ENCODE results near the gene CHCHD6. TPM values are rescaled to one million over a fixed set of nuclear protein-coding genes. Genes with fewer than 3 reads are reported as not detected.

CHCHD6 gene
- total and polyA plus RNA-seq, 4 donors = 12.1 to 22.6 (median 17.5) TPM

- peaks cover 0 to 1% (median 0%) of the 10 kb centered on the region in 4 donors for H3K36me3 ChIP-seq (ENCODE audit: control insufficient read depth in 4 of 4, insufficient read depth in 4 of 4, low read length in 4 of 4)
- no peak overlapping the region for H3K4me3 ChIP-seq
- no peak overlapping the region for H3K9ac ChIP-seq (ENCODE audit: insufficient read depth in 1 of 2, low read length in 2 of 2)
- DNase-seq (no peak), ATAC-seq (ENCODE audit: insufficient read depth, low FRiP score) (no peak)
- no peaks in the 10 kb centered on the region for H3K27me3 ChIP-seq (ENCODE audit: control insufficient read depth in 3 of 3, insufficient read depth in 3 of 3, low read length in 2 of 3)
- H3K27ac ChIP-seq (ENCODE audit: low read depth in 1 of 2, low read length in 1 of 2) = no peak overlapping the region
- peaks cover 0 to 6% (median 0%) of the 10 kb centered on the region in 5 donors for H3K4me1 ChIP-seq (ENCODE audit: control insufficient read depth in 5 of 5, insufficient read depth in 5 of 5, low read length in 5 of 5)
- no peaks in the 10 kb centered on the region for H3K9me3 ChIP-seq (ENCODE audit: control insufficient read depth in 4 of 4, insufficient read depth in 3 of 4, low read length in 3 of 4)
- no peak for TF ChIP-seq CTCF (IDR thresholded peaks at IDR 0.05; ENCODE audit: control extremely low read depth, extremely low read depth)
Observed at GRCh38 chr3:126763035-126763434, 59.0 kb downstream of the CHCHD6 start.

- peaks cover 0 to 1% (median 0%) of the 10 kb centered on the region in 4 donors for H3K36me3 ChIP-seq (ENCODE audit: control insufficient read depth in 4 of 4, insufficient read depth in 4 of 4, low read length in 4 of 4)
- no peak overlapping the region for H3K27ac ChIP-seq (ENCODE audit: low read depth in 1 of 2, low read length in 1 of 2)
- ATAC-seq (ENCODE audit: insufficient read depth, low FRiP score) (no peak), DNase-seq (no peak)
- H3K4me3 ChIP-seq = no peak overlapping the region
- no peak overlapping the region for H3K9ac ChIP-seq (ENCODE audit: insufficient read depth in 1 of 2, low read length in 2 of 2)
- no peaks in the 10 kb centered on the region for H3K4me1 ChIP-seq (ENCODE audit: control insufficient read depth in 5 of 5, insufficient read depth in 5 of 5, low read length in 5 of 5)
- 88 to 92% methylated on average over 17 of the region's 17 CpGs for WGBS, 2 donors
- no peak for TF ChIP-seq CTCF (IDR thresholded peaks at IDR 0.05; ENCODE audit: control extremely low read depth, extremely low read depth)
- no peaks in the 10 kb centered on the region for H3K27me3 ChIP-seq (ENCODE audit: control insufficient read depth in 3 of 3, insufficient read depth in 3 of 3, low read length in 2 of 3)
- no peaks in the 10 kb centered on the region for H3K9me3 ChIP-seq (ENCODE audit: control insufficient read depth in 4 of 4, insufficient read depth in 3 of 4, low read length in 3 of 4)
Observed at GRCh38 chr3:126765187-126766069, 61.4 kb downstream of the CHCHD6 start.

- no peak for DNase-seq
- ATAC-seq (ENCODE audit: insufficient read depth, low FRiP score) = no peak
- Histone ChIP-seq H3K27me3 (ENCODE audit: control insufficient read depth in 3 of 3, insufficient read depth in 3 of 3, low read length in 2 of 3) (no peaks in the 10 kb centered on the region), H3K36me3 (ENCODE audit: control insufficient read depth in 4 of 4, insufficient read depth in 4 of 4, low read length in 4 of 4) (peaks cover 0 to 1% (median 0%) of the 10 kb centered on the region in 4 donors), H3K4me1 (ENCODE audit: control insufficient read depth in 5 of 5, insufficient read depth in 5 of 5, low read length in 5 of 5) (no peaks in the 10 kb centered on the region), H3K4me3 (no peak overlapping the region), H3K9me3 (ENCODE audit: control insufficient read depth in 4 of 4, insufficient read depth in 3 of 4, low read length in 3 of 4) (no peaks in the 10 kb centered on the region), H3K27ac (ENCODE audit: low read depth in 1 of 2, low read length in 1 of 2) (no peak overlapping the region), H3K9ac (ENCODE audit: insufficient read depth in 1 of 2, low read length in 2 of 2) (no peak overlapping the region)
- no peak for TF ChIP-seq CTCF (IDR thresholded peaks at IDR 0.05; ENCODE audit: control extremely low read depth, extremely low read depth)
- WGBS, 2 donors = 96 to 97% methylated on average over 7 of the region's 7 CpGs
Observed at GRCh38 chr3:126766653-126767052, 62.6 kb downstream of the CHCHD6 start.
